ENCODE data around the gene KCNB1.

- TF ChIP-seq CTCF (IDR thresholded peaks at IDR 0.05) (no peak), POLR2A (IDR thresholded peaks at IDR 0.05) (no peak)
These were observed 137.5 kb downstream of the KCNB1 start for GRCh38 chr20:49344975-49345374.
